Mucosa of stomach (tissue), 1 donor: ENCODE data around the gene CHTF18.

Experiments
- H3K27me3 ChIP-seq: one replicate; pipeline ENCODE4 v1.7.0; 2013; ENCODE audit warnings: mild to moderate bottlenecking, low read length; ENCODE audit not compliant: control insufficient read depth, insufficient read depth
- H3K36me3 ChIP-seq: one replicate; pipeline ENCODE4 v1.7.0; 2013; ENCODE audit warnings: low read length; ENCODE audit not compliant: control insufficient read depth, insufficient read depth
- H3K4me1 ChIP-seq: one replicate; pipeline ENCODE4 v1.7.0; 2013; ENCODE audit warnings: mild to moderate bottlenecking, low read length; ENCODE audit not compliant: control insufficient read depth, insufficient read depth
- H3K4me3 ChIP-seq: one replicate; pipeline ENCODE4 v1.7.0; 2013; ENCODE audit warnings: low read length
- H3K9ac ChIP-seq: one replicate; pipeline ENCODE4 v1.7.0; 2013; ENCODE audit warnings: mild to moderate bottlenecking, low read length, moderate library complexity
- H3K9me3 ChIP-seq: one replicate; pipeline ENCODE4 v1.7.0; 2013; ENCODE audit warnings: mild to moderate bottlenecking, low read length, moderate library complexity; ENCODE audit not compliant: control insufficient read depth
- donor health status: Pancreatic carcinoma.

Gene CHTF18

GRCh38 chr16:844638-845350 is 56.4 kb downstream of the CHTF18 start:
- H3K36me3 ChIP-seq, result no peaks in the 10 kb centered on the region
- H3K9ac ChIP-seq, result no peak overlapping the region
- H3K4me1 ChIP-seq, result peaks cover 4% of the 10 kb centered on the region
- no peak overlapping the region for H3K4me3 ChIP-seq
- no peaks in the 10 kb centered on the region for H3K9me3 ChIP-seq
- no peaks in the 10 kb centered on the region for H3K27me3 ChIP-seq

- H3K9ac ChIP-seq, result no peak overlapping the region
- no peaks in the 10 kb centered on the region for H3K36me3 ChIP-seq
- no peak overlapping the region for H3K4me3 ChIP-seq
- H3K9me3 ChIP-seq, result peaks cover 5% of the 10 kb centered on the region
- H3K4me1 ChIP-seq, result peaks cover 4% of the 10 kb centered on the region
- H3K27me3 ChIP-seq, result no peaks in the 10 kb centered on the region
These were observed 56.9 kb downstream of the CHTF18 start for GRCh38 chr16:845351-845745.

GRCh38 chr16:847151-847550 is 58.7 kb downstream of the CHTF18 start:
- peaks cover 7% of the 10 kb centered on the region for H3K9me3 ChIP-seq
- H3K36me3 ChIP-seq, result no peaks in the 10 kb centered on the region
- H3K4me1 ChIP-seq, result no peaks in the 10 kb centered on the region
- no peak overlapping the region for H3K9ac ChIP-seq
- no peak overlapping the region for H3K4me3 ChIP-seq
- no peaks in the 10 kb centered on the region for H3K27me3 ChIP-seq
